ENCODE data around the gene ADK.

- no peak for TF ChIP-seq EZH2 (conservative IDR thresholded peaks at IDR 0.05; ENCODE audit: low read depth, low read length)
- no peak for TF ChIP-seq ONECUT2 (CRISPR knock-in tag; IDR thresholded peaks at IDR 0.05)
- no peak for TF ChIP-seq ZNF260 (CRISPR knock-in tag; IDR thresholded peaks at IDR 0.05; ENCODE audit: borderline replicate concordance, low read depth)
- TF ChIP-seq, protein P1, sequence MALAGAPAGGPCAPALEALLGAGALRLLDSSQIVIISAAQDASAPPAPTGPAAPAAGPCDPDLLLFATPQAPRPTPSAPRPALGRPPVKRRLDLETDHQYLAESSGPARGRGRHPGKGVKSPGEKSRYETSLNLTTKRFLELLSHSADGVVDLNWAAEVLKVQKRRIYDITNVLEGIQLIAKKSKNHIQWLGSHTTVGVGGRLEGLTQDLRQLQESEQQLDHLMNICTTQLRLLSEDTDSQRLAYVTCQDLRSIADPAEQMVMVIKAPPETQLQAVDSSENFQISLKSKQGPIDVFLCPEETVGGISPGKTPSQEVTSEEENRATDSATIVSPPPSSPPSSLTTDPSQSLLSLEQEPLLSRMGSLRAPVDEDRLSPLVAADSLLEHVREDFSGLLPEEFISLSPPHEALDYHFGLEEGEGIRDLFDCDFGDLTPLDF (CRISPR knock-in tag; IDR thresholded peaks at IDR 0.05), result no peak
- TF ChIP-seq ZNF510 (CRISPR knock-in tag; IDR thresholded peaks at IDR 0.05; ENCODE audit: low read depth), result no peak
- TF ChIP-seq, protein P2, sequence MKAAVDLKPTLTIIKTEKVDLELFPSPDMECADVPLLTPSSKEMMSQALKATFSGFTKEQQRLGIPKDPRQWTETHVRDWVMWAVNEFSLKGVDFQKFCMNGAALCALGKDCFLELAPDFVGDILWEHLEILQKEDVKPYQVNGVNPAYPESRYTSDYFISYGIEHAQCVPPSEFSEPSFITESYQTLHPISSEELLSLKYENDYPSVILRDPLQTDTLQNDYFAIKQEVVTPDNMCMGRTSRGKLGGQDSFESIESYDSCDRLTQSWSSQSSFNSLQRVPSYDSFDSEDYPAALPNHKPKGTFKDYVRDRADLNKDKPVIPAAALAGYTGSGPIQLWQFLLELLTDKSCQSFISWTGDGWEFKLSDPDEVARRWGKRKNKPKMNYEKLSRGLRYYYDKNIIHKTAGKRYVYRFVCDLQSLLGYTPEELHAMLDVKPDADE (CRISPR knock-in tag; IDR thresholded peaks at IDR 0.05), result no peak
- no peak for TF ChIP-seq CTCF (CRISPR knock-in tag; IDR thresholded peaks at IDR 0.05)
These were observed 602.6 kb downstream of the ADK start for GRCh38 chr10:74753442-74754211.
